GM23338 (cell line): Measurements from ENCODE around the gene GRB14. TPM values are rescaled to one million over a fixed set of nuclear protein-coding genes. Genes with fewer than 3 reads are reported as not detected.

Experiments
- ATAC-seq: fragments of 200-7000 bp; cut with Tn5 transposase; 3 replicates; pipeline ENCODE4 v1.9.1; 2020
- DNase-seq: peaks from one replicate; pipeline ENCODE4 v3.0.0-alpha.2; 2015; ENCODE audit warnings: low spot score
- H2AFZ ChIP-seq: fragments of 200-600 bp; sonication (generic); 2 replicates; pipeline ENCODE4 v1.8.0; 2016; ENCODE audit warnings: antibody characterized with exemption, mild to moderate bottlenecking, moderate library complexity
- H3F3A ChIP-seq: fragments of 200-600 bp; sonication (generic); replicated peaks from 2 replicates; pipeline ENCODE4 v1.8.0; 2017; ENCODE audit warnings: antibody characterized with exemption, mixed run types, low read depth
- H3K27ac ChIP-seq: fragments of 200-600 bp; sonication (generic); 2 replicates; pipeline ENCODE4 v1.6.1; 2016; ENCODE audit warnings: low read depth
- H3K27me3 ChIP-seq: fragments of 200-600 bp; sonication (generic); 2 replicates; pipeline ENCODE4 v1.8.0; 2016; ENCODE audit warnings: mild to moderate bottlenecking, mixed run types, moderate library complexity; ENCODE audit not compliant: insufficient read depth
- H3K36me3 ChIP-seq: fragments of 200-600 bp; sonication (generic); 2 replicates; pipeline ENCODE4 v1.8.0; 2016; ENCODE audit warnings: mild to moderate bottlenecking; ENCODE audit not compliant: insufficient read depth
- H3K4me1 ChIP-seq: fragments of 200-600 bp; sonication (generic); 2 replicates; pipeline ENCODE4 v1.8.0; 2016; ENCODE audit warnings: mild to moderate bottlenecking, moderate library complexity; ENCODE audit not compliant: insufficient read depth
- H3K4me2 ChIP-seq: fragments of 200-600 bp; sonication (generic); 2 replicates; pipeline ENCODE4 v1.7.1; 2017; ENCODE audit warnings: mixed run types
- H3K4me3 ChIP-seq: fragments of 200-600 bp; sonication (generic); 2 replicates; pipeline ENCODE4 v1.6.1; 2016; ENCODE audit warnings: mixed run types
- H3K79me2 ChIP-seq: fragments of 200-600 bp; sonication (generic); replicated peaks from 2 replicates; pipeline ENCODE4 v1.8.0; 2017; ENCODE audit warnings: mild to moderate bottlenecking; ENCODE audit not compliant: insufficient read depth
- H3K9me2 ChIP-seq: fragments of 200-600 bp; sonication (generic); 2 replicates; pipeline ENCODE4 v1.8.0; 2017; ENCODE audit not compliant: insufficient read depth
- H4K20me1 ChIP-seq: fragments of 200-600 bp; sonication (generic); replicated peaks from 2 replicates; pipeline ENCODE4 v1.8.0; 2017; ENCODE audit warnings: mild to moderate bottlenecking; ENCODE audit not compliant: insufficient read depth
- H3K27ac Mint-ChIP-seq: 2 replicates; pipeline ENCODE4 v1.8.0; 2020; ENCODE audit warnings: inconsistent platforms, mild to moderate bottlenecking, moderate library complexity, mixed read lengths
- H3K27me3 Mint-ChIP-seq: 3 replicates; pipeline ENCODE4 v1.8.0; 2022; ENCODE audit warnings: low read depth, mild to moderate bottlenecking, moderate library complexity, mixed read lengths, inconsistent platforms; ENCODE audit not compliant: insufficient read depth, poor library complexity
- H3K36me3 Mint-ChIP-seq: 3 replicates; pipeline ENCODE4 v1.8.0; 2021; ENCODE audit warnings: low read depth, mild to moderate bottlenecking, inconsistent platforms, moderate library complexity, mixed read lengths
- H3K4me1 Mint-ChIP-seq: 3 replicates; pipeline ENCODE4 v1.8.0; 2020; ENCODE audit warnings: mild to moderate bottlenecking, inconsistent platforms, mixed read lengths
- H3K4me3 Mint-ChIP-seq: 3 replicates; pipeline ENCODE4 v1.8.0; 2021; ENCODE audit warnings: moderate library complexity, mild to moderate bottlenecking, inconsistent platforms, mixed read lengths
- H3K9me3 Mint-ChIP-seq: 3 replicates; pipeline ENCODE4 v1.8.0; 2020; ENCODE audit warnings: moderate library complexity, mild to moderate bottlenecking, inconsistent platforms, mixed read lengths
- CREB1 ChIP-seq: fragments of 250-450 bp; sonication (Bioruptor Pico); IDR thresholded peaks from 2 replicates; pipeline ENCODE4 v1.5.0; 2020; ENCODE audit warnings: low read depth, mild to moderate bottlenecking, moderate library complexity
- EZH2 ChIP-seq: fragments of 200-600 bp; sonication (generic); IDR thresholded peaks from one replicate; pipeline ENCODE4 v1.8.0; 2017; ENCODE audit warnings: antibody characterized with exemption, mild to moderate bottlenecking, low read depth; ENCODE audit not compliant: unreplicated experiment
- EZH2phosphoT487 ChIP-seq: fragments of 200-600 bp; sonication (generic); IDR thresholded peaks from one replicate; pipeline ENCODE4 v1.8.1; 2018; ENCODE audit warnings: antibody characterized with exemption; ENCODE audit not compliant: unreplicated experiment
- JUNB ChIP-seq: IDR thresholded peaks from one replicate; pipeline ENCODE4 v1.6.1; 2016; ENCODE audit warnings: antibody characterized with exemption; ENCODE audit not compliant: unreplicated experiment
- NANOG ChIP-seq: IDR thresholded peaks from 2 replicates; pipeline ENCODE4 v1.6.1; 2016; ENCODE audit warnings: antibody characterized with exemption, borderline replicate concordance
- POLR2AphosphoS5 ChIP-seq: IDR thresholded peaks from 2 replicates; pipeline ENCODE4 v1.6.1; 2016; ENCODE audit warnings: antibody characterized with exemption, low read depth
- STAT1 ChIP-seq: IDR thresholded peaks from one replicate; pipeline ENCODE4 v1.6.1; 2016; ENCODE audit warnings: antibody characterized with exemption; ENCODE audit not compliant: unreplicated experiment
- ZNF114 ChIP-seq: fragments of 250-450 bp; sonication (Bioruptor Pico); IDR thresholded peaks from 2 replicates; pipeline ENCODE4 v1.5.0; 2020; ENCODE audit warnings: mild to moderate bottlenecking, moderate library complexity
- polyA plus RNA-seq: library from polyadenylated mRNA; unstranded; fragments of >200 nt; fragmentation: Nextera tagmentation; extraction: Ambion mirVana; gene quantifications from 2 replicates; pipeline ENCODE4 v1.2.1, GENCODE V29; 2016
- total RNA-seq: library from RNA; depleted of rRNA; stranded (reverse); fragments of >200 nt; shearing (Covaris generic); gene quantifications from 2 replicates; pipeline ENCODE4 v1.2.3, GENCODE V29; 2014
- TF ChIP-seq, protein P1 (sequence below): IDR thresholded peaks from one replicate; pipeline ENCODE4 v1.6.1; 2018; ENCODE audit warnings: antibody characterized with exemption; ENCODE audit not compliant: unreplicated experiment
- TF ChIP-seq, protein P2 (sequence below): fragments of 250-450 bp; sonication (Bioruptor Pico); IDR thresholded peaks from 2 replicates; pipeline ENCODE4 v1.5.0; 2020; ENCODE audit warnings: mild to moderate bottlenecking, moderate library complexity
- TF ChIP-seq, protein P3 (sequence below), 2 experiments: fragments of 200-600 bp in 1 of 2; sonication (generic) in 1 of 2; conservative IDR thresholded peaks; 2 replicates each; pipeline versions ENCODE4 v1.5.1 to v1.6.1; 2016 to 2017; ENCODE audit warnings: antibody characterized with exemption in 2 of 2, low read depth in 2 of 2, mild to moderate bottlenecking in 2 of 2, moderate library complexity in 1 of 2

GRB14 gene
- total and polyA plus RNA-seq, 2 experiments from 2014 or later: 16.0 to 28.9 TPM

DNA sequence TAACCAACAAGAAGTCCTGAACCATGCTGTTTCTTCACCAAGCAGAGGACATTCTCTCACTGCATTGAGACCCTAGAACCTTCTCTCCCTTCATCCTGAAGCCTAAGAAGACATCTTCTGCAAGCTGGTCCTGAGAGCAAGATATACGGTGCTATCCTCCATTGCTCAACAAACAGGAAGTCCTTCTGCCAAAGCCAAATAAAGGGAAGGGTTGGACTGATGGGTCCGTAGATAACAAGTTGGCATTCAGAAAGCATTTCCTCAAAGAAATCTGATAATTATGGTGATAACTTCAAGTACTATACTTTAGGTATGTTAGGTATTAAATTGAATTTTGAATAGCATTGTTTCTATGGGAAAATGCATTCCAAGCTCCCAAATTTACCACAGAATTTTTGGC lies 23.3 kb downstream of the GRB14 start:
- no peak overlapping the region for H2AFZ ChIP-seq
- H3K4me1 Mint-ChIP-seq: peaks cover 9% of the 10 kb centered on the region
- ATAC-seq: no peak
- no peaks in the 10 kb centered on the region for H4K20me1 ChIP-seq
- H3K9me3 Mint-ChIP-seq: no peaks in the 10 kb centered on the region
- no peak overlapping the region for H3K27ac ChIP-seq
- H3K4me1 ChIP-seq: no peaks in the 10 kb centered on the region; the same call in 1 of the 2 replicates
- no peaks in the 10 kb centered on the region for H3F3A ChIP-seq
- H3K9me2 ChIP-seq: no peaks in the 10 kb centered on the region
- H3K79me2 ChIP-seq: no peaks in the 10 kb centered on the region; the same call in 1 of the 2 replicates
- TF ChIP-seq, protein P1, sequence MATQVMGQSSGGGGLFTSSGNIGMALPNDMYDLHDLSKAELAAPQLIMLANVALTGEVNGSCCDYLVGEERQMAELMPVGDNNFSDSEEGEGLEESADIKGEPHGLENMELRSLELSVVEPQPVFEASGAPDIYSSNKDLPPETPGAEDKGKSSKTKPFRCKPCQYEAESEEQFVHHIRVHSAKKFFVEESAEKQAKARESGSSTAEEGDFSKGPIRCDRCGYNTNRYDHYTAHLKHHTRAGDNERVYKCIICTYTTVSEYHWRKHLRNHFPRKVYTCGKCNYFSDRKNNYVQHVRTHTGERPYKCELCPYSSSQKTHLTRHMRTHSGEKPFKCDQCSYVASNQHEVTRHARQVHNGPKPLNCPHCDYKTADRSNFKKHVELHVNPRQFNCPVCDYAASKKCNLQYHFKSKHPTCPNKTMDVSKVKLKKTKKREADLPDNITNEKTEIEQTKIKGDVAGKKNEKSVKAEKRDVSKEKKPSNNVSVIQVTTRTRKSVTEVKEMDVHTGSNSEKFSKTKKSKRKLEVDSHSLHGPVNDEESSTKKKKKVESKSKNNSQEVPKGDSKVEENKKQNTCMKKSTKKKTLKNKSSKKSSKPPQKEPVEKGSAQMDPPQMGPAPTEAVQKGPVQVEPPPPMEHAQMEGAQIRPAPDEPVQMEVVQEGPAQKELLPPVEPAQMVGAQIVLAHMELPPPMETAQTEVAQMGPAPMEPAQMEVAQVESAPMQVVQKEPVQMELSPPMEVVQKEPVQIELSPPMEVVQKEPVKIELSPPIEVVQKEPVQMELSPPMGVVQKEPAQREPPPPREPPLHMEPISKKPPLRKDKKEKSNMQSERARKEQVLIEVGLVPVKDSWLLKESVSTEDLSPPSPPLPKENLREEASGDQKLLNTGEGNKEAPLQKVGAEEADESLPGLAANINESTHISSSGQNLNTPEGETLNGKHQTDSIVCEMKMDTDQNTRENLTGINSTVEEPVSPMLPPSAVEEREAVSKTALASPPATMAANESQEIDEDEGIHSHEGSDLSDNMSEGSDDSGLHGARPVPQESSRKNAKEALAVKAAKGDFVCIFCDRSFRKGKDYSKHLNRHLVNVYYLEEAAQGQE: no peak
- TF ChIP-seq NANOG: no peak
- no peak for TF ChIP-seq EZH2
- H3K27ac Mint-ChIP-seq: no peak overlapping the region
- no peak for DNase-seq
- H3K4me3 Mint-ChIP-seq: no peak overlapping the region
- no peak overlapping the region for H3K4me3 ChIP-seq
- no peaks in the 10 kb centered on the region for H3K27me3 ChIP-seq
- no peaks in the 10 kb centered on the region for H3K36me3 Mint-ChIP-seq
- H3K4me2 ChIP-seq: no peak overlapping the region
- H3K27me3 Mint-ChIP-seq: no peaks in the 10 kb centered on the region
- H3K36me3 ChIP-seq: no peaks in the 10 kb centered on the region

DNA sequence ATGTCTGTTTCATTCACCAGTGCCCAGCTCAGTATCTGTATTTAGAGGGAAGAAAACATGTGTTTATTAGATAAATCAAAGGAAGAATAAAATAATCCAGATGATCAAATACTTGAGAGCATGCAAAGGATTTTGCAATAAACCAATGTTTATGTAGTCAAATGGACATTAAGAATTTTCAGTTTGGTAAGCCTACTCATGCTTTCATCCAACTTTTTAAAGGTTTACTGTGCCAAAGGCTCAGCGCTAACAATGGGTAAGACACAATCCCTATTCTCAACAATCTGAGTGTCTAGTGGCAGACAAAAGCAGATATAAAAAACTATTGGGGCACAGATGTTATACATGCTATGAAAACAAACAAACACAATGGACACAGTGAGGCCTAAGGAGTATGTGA lies 26.3 kb downstream of the GRB14 start:
- no peak overlapping the region for H3K4me3 Mint-ChIP-seq
- H3K4me1 Mint-ChIP-seq: peaks cover 9% of the 10 kb centered on the region
- Histone ChIP-seq H3K4me2 (no peak overlapping the region), H3K9me2 (no peaks in the 10 kb centered on the region; the same call in 1 of the 2 replicates), H3K79me2 (no peaks in the 10 kb centered on the region; the same call in 1 of the 2 replicates), H2AFZ (no peak overlapping the region), H3F3A (no peaks in the 10 kb centered on the region), H3K27me3 (no peaks in the 10 kb centered on the region), H3K4me3 (no peak overlapping the region), H3K4me1 (no peaks in the 10 kb centered on the region; the same call in 1 of the 2 replicates), H4K20me1 (no peaks in the 10 kb centered on the region), H3K36me3 (no peaks in the 10 kb centered on the region), H3K27ac (no peak overlapping the region)
- peaks cover 8% of the 10 kb centered on the region for H3K36me3 Mint-ChIP-seq
- no peak overlapping the region for H3K27ac Mint-ChIP-seq
- peaks cover 3% of the 10 kb centered on the region; the same call in 2 of the 3 replicates for H3K9me3 Mint-ChIP-seq
- H3K27me3 Mint-ChIP-seq: no peaks in the 10 kb centered on the region
- DNase-seq: no peak
- no peak for ATAC-seq
- TF ChIP-seq NANOG (no peak), CREB1 (no peak), ZNF114 (CRISPR knock-in tag) (no peak), STAT1 (no peak), EZH2phosphoT487 (no peak), POLR2AphosphoS5 (no peak), EZH2 (no peak), JUNB (no peak)
- TF ChIP-seq, protein P2, sequence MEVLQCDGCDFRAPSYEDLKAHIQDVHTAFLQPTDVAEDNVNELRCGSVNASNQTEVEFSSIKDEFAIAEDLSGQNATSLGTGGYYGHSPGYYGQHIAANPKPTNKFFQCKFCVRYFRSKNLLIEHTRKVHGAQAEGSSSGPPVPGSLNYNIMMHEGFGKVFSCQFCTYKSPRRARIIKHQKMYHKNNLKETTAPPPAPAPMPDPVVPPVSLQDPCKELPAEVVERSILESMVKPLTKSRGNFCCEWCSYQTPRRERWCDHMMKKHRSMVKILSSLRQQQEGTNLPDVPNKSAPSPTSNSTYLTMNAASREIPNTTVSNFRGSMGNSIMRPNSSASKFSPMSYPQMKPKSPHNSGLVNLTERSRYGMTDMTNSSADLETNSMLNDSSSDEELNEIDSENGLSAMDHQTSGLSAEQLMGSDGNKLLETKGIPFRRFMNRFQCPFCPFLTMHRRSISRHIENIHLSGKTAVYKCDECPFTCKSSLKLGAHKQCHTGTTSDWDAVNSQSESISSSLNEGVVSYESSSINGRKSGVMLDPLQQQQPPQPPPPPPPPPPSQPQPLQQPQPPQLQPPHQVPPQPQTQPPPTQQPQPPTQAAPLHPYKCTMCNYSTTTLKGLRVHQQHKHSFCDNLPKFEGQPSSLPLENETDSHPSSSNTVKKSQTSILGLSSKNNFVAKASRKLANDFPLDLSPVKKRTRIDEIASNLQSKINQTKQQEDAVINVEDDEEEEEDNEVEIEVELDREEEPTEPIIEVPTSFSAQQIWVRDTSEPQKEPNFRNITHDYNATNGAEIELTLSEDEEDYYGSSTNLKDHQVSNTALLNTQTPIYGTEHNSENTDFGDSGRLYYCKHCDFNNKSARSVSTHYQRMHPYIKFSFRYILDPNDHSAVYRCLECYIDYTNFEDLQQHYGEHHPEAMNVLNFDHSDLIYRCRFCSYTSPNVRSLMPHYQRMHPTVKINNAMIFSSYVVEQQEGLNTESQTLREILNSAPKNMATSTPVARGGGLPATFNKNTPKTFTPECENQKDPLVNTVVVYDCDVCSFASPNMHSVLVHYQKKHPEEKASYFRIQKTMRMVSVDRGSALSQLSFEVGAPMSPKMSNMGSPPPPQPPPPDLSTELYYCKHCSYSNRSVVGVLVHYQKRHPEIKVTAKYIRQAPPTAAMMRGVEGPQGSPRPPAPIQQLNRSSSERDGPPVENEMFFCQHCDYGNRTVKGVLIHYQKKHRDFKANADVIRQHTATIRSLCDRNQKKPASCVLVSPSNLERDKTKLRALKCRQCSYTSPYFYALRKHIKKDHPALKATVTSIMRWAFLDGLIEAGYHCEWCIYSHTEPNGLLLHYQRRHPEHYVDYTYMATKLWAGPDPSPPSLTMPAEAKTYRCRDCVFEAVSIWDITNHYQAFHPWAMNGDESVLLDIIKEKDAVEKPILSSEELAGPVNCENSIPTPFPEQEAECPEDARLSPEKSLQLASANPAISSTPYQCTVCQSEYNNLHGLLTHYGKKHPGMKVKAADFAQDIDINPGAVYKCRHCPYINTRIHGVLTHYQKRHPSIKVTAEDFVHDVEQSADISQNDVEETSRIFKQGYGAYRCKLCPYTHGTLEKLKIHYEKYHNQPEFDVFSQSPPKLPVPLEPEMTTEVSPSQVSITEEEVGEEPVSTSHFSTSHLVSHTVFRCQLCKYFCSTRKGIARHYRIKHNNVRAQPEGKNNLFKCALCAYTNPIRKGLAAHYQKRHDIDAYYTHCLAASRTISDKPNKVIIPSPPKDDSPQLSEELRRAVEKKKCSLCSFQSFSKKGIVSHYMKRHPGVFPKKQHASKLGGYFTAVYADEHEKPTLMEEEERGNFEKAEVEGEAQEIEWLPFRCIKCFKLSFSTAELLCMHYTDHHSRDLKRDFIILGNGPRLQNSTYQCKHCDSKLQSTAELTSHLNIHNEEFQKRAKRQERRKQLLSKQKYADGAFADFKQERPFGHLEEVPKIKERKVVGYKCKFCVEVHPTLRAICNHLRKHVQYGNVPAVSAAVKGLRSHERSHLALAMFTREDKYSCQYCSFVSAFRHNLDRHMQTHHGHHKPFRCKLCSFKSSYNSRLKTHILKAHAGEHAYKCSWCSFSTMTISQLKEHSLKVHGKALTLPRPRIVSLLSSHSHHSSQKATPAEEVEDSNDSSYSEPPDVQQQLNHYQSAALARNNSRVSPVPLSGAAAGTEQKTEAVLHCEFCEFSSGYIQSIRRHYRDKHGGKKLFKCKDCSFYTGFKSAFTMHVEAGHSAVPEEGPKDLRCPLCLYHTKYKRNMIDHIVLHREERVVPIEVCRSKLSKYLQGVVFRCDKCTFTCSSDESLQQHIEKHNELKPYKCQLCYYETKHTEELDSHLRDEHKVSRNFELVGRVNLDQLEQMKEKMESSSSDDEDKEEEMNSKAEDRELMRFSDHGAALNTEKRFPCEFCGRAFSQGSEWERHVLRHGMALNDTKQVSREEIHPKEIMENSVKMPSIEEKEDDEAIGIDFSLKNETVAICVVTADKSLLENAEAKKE (CRISPR knock-in tag): no peak
- TF ChIP-seq, protein P3, sequence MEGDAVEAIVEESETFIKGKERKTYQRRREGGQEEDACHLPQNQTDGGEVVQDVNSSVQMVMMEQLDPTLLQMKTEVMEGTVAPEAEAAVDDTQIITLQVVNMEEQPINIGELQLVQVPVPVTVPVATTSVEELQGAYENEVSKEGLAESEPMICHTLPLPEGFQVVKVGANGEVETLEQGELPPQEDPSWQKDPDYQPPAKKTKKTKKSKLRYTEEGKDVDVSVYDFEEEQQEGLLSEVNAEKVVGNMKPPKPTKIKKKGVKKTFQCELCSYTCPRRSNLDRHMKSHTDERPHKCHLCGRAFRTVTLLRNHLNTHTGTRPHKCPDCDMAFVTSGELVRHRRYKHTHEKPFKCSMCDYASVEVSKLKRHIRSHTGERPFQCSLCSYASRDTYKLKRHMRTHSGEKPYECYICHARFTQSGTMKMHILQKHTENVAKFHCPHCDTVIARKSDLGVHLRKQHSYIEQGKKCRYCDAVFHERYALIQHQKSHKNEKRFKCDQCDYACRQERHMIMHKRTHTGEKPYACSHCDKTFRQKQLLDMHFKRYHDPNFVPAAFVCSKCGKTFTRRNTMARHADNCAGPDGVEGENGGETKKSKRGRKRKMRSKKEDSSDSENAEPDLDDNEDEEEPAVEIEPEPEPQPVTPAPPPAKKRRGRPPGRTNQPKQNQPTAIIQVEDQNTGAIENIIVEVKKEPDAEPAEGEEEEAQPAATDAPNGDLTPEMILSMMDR (conservative IDR thresholded peaks at IDR 0.05; ENCODE audit: low read depth in 2 of 2): no peak
